ENCODE results near the gene DHFR2. TPM values are rescaled to one million over a fixed set of nuclear protein-coding genes. Genes with fewer than 3 reads are reported as not detected.
"Not testable (repeated sequence)": the region's sequence is repeated elsewhere in the genome, so short reads cannot be mapped to it uniquely, and the experiment has no call there.

DHFR2 gene
- total RNA-seq, 1 donor: 6.9 TPM

DNA sequence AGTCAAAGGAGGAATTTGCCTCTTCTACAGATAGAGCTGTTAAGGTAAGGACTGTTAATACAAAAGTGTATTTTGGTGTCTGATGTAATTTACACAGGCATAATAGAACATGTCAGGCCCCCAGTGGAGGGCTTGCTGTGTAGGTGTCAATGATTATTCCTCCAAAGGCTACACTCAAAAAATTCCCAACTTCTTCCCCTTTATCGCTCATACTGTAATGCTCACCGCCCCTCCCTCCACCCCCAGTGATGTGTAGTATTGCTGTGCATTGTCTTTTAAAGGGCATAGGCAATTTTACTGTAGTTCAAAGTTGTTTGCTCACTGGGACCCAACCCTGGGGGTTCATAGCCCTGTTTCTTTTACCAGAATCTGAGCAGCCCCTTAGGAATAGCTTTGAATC is 32.4 kb upstream of the DHFR2 start:
- TF ChIP-seq CTCF (IDR thresholded peaks at IDR 0.05; ENCODE audit: insufficient read depth, low read length): no peak
- no peak overlapping the region for H3K4me3 ChIP-seq (ENCODE audit: low read depth, low read length)
- DNase-seq (ENCODE audit: low read depth): no peak

DNA sequence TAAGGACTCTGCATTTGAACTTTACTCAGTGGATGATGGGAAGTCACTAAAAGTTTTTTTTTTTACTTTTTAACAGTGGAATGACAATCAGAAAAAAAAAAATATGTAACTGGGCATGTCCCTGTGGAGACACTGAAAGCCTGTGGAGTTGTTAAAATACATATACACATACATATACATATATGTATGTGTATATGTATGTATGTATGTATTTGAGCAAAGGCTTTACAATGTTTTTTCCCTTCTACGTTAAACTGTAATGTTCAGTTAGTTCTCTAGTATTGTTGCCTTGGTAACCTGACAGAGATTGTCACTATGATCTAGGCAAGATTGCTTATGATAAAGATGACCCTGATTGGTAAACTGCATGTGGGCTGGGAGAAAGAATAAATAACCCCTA is 30.4 kb upstream of the DHFR2 start:
- H3K4me3 ChIP-seq (ENCODE audit: low read depth, low read length): no peak overlapping the region
- TF ChIP-seq CTCF (IDR thresholded peaks at IDR 0.05; ENCODE audit: insufficient read depth, low read length): no peak
- no peak for DNase-seq (ENCODE audit: low read depth)

GRCh38 chr3:94092086-94092485 is 29.4 kb upstream of the DHFR2 start:
- no peak overlapping the region for H3K4me3 ChIP-seq (ENCODE audit: low read depth, low read length)
- DNase-seq (ENCODE audit: low read depth): no peak
- TF ChIP-seq CTCF (IDR thresholded peaks at IDR 0.05; ENCODE audit: insufficient read depth, low read length): no peak

DNA sequence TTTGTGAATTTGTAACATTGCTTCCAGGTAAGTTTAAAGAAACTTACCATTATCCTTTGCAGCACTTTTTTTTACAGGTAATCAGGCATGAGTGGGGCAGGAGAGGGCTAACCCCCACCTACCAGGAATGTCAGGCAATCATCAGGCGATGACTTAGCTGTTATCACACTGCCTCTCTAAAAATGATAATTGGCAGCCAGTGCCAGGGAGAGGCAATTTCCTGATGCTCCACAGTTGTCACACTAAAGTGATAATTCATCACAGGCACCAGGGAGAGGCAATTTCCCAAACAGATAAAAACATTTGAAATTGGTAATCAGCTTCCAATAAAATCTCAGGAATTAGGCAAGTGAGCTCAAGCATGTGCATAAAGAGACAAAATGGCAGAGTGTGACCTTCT is 26.4 kb upstream of the DHFR2 start:
- DNase-seq (ENCODE audit: low read depth): no peak
- TF ChIP-seq CTCF (IDR thresholded peaks at IDR 0.05; ENCODE audit: insufficient read depth, low read length): no peak
- H3K4me3 ChIP-seq (ENCODE audit: low read depth, low read length): no peak overlapping the region

DNA sequence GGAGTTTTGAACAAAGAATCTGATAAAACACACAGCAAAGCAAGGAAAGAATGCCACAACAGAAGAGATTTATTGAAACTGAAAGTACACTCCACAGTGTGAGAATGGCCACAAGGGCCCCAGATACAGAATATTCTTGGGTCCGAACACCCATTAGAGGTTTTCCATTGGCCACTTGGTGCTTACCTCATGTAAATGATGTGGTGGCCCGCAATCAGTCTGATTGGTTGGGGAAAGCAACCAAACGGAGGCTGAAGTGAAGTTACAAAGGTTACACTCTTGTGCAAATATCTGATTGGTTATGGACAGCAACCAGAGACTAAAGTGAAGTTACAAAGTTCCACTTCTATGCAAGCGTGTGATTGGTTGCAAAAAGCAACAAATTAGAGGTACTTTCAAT is 20.5 kb upstream of the DHFR2 start:
- no peak overlapping the region for H3K4me3 ChIP-seq (ENCODE audit: low read depth, low read length)
- no peak for DNase-seq (ENCODE audit: low read depth)
- TF ChIP-seq CTCF (IDR thresholded peaks at IDR 0.05; ENCODE audit: insufficient read depth, low read length): no peak

DNA sequence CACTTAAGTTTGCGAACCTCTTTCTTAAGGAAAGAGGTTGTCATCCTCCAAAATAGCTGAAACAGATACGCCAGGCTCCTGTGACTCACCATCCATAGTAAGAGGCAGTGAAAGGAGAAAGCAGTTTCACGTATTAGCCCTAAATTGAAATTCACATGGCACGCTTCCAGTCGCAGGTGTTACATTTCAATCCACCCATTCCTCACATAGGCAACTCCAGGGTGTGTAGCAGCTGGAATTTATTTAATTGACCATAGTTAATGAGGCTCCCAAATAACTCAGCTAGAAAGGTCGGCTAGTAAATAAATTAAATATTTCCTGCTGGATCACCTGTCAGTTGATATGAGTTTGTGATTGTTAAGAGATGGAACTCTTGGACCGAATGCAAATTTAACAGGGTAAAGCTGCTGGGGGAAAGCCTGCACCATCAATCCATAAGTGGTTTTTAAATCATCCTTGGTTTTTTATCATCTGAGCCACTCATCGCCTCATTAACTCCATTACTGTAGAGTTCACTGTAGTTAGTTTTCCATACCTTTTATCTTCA is 19.7 kb upstream of the DHFR2 start:
- no peak for DNase-seq (ENCODE audit: low read depth)
- no peak overlapping the region for H3K4me3 ChIP-seq (ENCODE audit: low read depth, low read length)
- TF ChIP-seq CTCF (IDR thresholded peaks at IDR 0.05; ENCODE audit: insufficient read depth, low read length): no peak

DNA sequence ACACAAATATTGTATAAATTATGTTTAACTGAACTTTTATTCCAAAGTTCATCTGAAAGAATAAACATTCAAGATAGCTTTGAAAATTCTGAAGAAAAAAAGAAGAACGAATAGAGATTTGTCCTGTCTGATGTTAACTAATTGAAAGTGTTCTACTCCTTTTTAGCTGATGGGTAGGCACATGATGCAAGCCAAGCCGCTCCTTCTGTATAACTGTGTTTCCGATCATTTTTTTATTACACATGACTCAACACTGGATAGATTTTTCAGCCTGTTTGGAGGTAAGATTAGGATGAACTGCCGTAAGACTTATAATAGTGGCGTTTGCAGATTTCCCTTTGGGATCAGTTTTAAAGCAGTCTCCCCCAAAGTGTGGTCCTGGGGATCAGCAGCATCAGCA is 19.2 kb upstream of the DHFR2 start:
- TF ChIP-seq CTCF (IDR thresholded peaks at IDR 0.05; ENCODE audit: insufficient read depth, low read length): no peak
- DNase-seq (ENCODE audit: low read depth): no peak

GRCh38 chr3:94080552-94080951 is 17.8 kb upstream of the DHFR2 start:
- not testable (repeated sequence) for H3K4me3 ChIP-seq (ENCODE audit: low read depth, low read length)

More for the DNA sequence above, 19.2 kb upstream of the DHFR2 start:
- no peak overlapping the region for H3K4me3 ChIP-seq (ENCODE audit: low read depth, low read length)

More at GRCh38 chr3:94080552-94080951, 17.8 kb upstream of the DHFR2 start:
- DNase-seq (ENCODE audit: low read depth): not testable (repeated sequence)
